Placental pericyte (primary cell): Measurements from ENCODE around the gene RAD51B. TPM values are rescaled to one million over a fixed set of nuclear protein-coding genes. Genes with fewer than 3 reads are reported as not detected.

Source experiments
- small RNA-seq: library from RNA; depleted of rRNA; stranded (forward); fragments of <200 nt; gene quantifications from one replicate; pipeline ENCODE3, GENCODE V24; 2012; ENCODE audit warnings: low replicate concordance
- total RNA-seq: library from RNA; depleted of rRNA; stranded (reverse); fragments of >200 nt; gene quantifications from 2 replicates; pipeline ENCODE4 v1.2.3, GENCODE V29; 2012

The RAD51B gene
- 22.8 and 38.1 TPM in 2 replicates for total RNA-seq

GRCh38 chr14:67819563-67820421, at the start of gene RAD51B:
TSS of gene RAD51B (plus strand) at chr14:67819779.

GRCh38 chr14:67816326-67817002, 3.1 kb upstream of the RAD51B start, which contains the start of gene ZFYVE26:
TSS of gene ZFYVE26 (minus strand) at chr14:67816590. CDS start at chr14:67815963, 627 bp downstream.

Small RNAs within 50 kb of the gene (small RNA-seq; reads per million reads assigned to genes)
- gene RN7SL108P (not detected), gene RN7SL706P (not detected), gene RNU6-921P (0.10 reads per million)

Other genes with a start within 250 kb of the RAD51B start
- 10.9 and 17.3 TPM in 2 replicates for gene PIGH, start 219.5 kb upstream of the RAD51B start, total RNA-seq
- gene ARG2, start 199.9 kb upstream of the RAD51B start, total RNA-seq, result 8.0 and 9.2 TPM in 2 replicates
- gene VTI1B, start 145.1 kb upstream of the RAD51B start, total RNA-seq, result 43.1 and 57.6 TPM in 2 replicates
- gene RDH11, start 124.0 kb upstream of the RAD51B start, total RNA-seq, result 97.2 and 147 TPM in 2 replicates
- under 0.01 TPM in 1 of 2 replicates, not detected in the other for gene RDH12, start 117.9 kb upstream of the RAD51B start, total RNA-seq
- 35.2 and 42.5 TPM in 2 replicates for gene ZFYVE26, start 3.2 kb upstream of the RAD51B start, total RNA-seq